NCI-H69 (cell line): ENCODE measurements around the gene DEDD2.
"Not testable (repeated sequence)": the region's sequence is repeated elsewhere in the genome, so short reads cannot be mapped to it uniquely, and the experiment has no call there.

Source experiments
- DNase-seq: peaks from one replicate; lab custom pipeline; 2025; lab: John Stamatoyannopoulos, UW

Gene DEDD2

DNA sequence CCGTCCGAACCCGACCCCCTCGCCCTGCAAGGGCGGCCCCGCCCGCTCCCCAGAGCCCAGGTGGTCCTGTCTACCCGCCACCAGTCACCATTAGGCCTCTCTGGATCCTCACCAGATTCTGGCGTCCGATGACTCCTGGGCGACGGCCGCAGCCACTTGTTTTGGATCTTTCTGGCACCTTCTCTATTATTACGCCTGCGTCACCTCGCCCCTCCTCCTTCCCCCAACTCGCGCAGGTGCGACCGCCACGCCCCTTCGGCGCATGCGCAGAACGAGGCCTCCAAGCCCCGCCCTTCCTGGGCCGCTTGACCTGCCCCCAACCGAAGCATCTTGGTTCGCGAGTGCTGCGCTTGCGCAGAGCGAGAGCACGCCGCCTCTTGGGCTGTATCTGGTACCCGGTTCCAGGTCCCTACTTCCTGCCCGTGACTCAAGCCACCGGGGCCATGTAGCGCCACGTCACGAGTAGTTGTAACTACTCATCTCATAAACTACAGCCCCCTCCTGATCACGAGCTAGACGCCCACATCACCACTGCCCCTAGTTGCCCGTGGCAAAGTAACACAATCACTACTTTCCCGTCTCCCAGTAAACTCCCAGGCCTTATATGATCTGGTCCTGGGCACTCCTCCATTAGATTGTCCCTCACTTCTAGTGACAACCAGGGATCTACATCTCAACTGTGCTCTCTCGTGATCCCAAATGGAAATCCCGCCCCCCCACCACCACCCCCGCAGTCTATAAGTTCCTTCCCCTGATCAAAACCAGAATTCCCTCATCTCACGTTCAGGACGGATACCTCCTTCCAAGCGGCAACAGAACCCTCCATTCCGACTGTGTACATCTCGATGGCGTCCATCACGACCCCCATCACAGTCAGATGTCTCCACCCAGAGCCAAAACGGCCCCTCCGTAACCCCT, at the start of gene DEDD2:
Gene DEDD2, minus strand, starts transcription at position 158 of the 918 bp plus-strand sequence. CDS start 670 bp downstream, outside the sequence.
- peak; percentile 98 for DNase-seq

DNA sequence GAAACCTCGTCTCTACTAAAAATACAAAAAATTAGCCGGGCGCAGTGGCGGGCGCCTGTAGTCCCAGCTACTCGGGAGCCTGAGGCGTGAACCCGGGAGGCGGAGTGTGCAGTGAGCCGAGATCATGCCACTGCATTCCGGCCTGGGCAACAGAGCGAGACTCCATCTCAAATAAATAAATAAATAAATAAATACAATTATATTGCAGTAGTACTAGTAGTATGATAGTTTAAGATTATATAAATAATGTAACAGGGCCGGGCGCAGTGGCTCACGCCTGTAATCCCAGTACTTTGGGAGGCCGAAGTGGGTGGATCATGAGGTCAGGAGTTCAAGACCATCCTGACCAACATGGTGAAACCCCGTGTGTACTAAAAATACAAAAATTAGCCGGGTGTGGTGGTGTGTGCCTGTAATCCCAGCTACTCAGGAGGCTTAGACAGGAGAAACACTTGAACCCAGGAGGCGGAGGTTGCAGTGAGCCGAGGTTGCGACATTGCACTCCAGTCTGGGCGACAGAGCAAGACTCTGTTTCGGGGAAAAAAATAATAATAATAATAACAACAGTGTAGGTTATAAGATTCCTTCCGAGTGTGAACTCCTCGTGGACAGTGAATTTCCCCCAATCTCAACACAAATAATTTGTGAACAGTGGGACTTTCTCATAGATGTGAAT, 49.6 kb upstream of the DEDD2 start:
- DNase-seq: not testable (repeated sequence)

- DNase-seq: not testable (repeated sequence)
Observed at GRCh38 chr19:42266105-42266504, 48.6 kb upstream of the DEDD2 start.

- no peak for DNase-seq
Observed at GRCh38 chr19:42261763-42262162, 44.3 kb upstream of the DEDD2 start.

DNA sequence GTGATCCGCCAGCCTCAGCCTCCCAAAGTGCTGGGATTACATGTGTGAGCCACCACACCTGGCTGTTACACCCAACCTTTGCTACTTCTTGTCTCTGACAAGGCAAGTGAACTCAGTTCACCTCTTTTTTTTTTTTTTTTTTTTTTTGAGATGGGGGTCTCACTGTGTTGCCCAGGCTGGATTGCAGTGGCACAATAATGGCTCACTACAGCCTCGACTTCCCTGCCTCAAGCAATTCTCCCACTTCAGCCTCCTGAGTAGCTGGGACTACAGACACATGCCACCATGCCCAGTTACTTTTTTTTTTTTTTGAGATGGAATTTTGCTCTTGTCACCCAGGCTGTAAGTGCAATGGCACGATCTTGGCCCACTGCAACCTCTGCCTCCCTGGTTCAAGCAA, 40.4 kb upstream of the DEDD2 start:
- not testable (repeated sequence) for DNase-seq

- DNase-seq: peak; percentile 78
Observed at GRCh38 chr19:42255766-42256745, 38.6 kb upstream of the DEDD2 start.

DNA sequence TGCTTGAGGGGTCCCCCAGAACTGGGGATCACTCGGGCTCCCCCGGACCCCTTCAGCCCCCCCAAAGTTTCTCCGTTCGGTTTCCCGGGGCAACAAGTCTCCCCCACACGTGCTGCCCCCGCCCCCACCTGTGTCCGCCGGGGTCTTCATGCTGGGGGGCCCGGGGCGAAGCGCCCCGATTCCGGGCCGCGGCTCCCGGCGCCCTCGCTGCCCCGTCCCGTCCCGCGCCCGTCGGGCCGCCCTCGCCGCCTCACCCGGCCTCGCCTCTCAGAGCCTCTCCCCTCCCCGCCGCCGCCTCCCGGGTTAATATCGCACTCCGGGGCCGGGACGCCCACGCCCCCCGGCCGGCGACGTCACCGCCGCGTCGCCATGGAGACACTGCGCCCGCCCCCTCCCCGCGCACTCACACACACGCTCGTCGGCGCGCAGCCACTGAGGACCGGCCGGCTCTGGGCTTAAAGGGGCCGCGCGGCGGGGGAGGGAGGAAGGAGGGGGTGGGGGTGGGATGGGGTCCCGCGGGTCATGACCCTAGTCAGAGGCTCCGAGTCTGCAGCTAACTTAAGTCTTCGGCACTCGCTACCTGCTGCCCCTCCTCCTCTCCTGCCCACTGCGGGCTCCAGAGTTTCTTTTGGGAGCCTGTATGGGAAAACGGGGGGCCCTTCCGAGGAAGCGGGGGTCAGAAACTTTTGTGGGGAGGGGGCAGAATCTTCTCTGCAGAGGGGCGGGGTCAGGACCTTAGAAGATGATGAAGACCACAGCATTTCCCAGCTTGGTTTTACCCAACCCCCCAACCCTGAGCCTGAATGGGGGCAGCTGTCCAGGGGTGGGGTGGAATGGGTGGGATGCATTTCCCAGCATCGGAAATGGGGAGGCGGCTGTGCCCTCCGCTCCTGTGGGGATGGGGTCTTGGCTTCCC, 37.6 kb upstream of the DEDD2 start, which contains the start of gene ERF:
Gene ERF, minus strand, starts transcription at position 279 of the 916 bp plus-strand sequence. Its CDS starts 129 bp downstream, at position 150.
- peak; percentile 97 for DNase-seq

DNA sequence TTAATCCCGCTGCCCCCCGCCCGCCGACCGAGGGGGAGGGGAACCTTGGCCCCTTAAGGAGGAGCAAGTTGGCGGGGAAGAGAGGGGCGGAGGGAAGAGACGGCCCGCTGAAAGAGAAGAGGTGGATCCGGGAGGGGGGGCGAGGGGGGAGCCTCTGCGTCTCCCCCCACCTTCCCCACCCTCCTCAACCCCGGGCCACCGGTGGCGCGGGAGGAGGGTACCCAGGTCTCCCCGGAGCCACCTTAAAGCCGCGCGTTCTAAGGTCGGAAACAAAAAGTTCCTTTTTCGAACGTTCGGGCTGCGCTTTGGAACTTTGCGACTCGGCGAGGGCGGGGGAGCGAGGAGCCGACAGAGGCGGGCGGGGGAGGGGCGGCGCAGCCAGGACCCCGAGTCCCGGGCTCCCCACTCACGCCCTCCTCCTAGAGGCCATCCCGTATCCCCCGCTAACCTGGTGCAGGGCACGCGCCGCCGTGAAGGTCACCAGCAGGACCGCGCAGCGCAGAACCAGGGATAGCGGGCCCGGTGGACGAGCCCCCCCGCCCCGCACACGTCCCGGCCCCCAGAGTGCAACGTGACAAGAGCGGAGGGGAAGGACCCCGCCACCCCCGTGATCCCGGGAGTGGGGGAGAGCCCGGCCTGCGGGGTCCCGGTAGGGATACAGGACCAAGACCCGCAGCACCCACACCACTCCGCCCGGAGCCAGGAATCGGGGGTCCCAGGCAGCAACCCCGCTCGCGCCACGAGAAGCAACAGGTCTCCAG, 36.8 kb upstream of the DEDD2 start:
- peak; percentile 89 for DNase-seq

DNA sequence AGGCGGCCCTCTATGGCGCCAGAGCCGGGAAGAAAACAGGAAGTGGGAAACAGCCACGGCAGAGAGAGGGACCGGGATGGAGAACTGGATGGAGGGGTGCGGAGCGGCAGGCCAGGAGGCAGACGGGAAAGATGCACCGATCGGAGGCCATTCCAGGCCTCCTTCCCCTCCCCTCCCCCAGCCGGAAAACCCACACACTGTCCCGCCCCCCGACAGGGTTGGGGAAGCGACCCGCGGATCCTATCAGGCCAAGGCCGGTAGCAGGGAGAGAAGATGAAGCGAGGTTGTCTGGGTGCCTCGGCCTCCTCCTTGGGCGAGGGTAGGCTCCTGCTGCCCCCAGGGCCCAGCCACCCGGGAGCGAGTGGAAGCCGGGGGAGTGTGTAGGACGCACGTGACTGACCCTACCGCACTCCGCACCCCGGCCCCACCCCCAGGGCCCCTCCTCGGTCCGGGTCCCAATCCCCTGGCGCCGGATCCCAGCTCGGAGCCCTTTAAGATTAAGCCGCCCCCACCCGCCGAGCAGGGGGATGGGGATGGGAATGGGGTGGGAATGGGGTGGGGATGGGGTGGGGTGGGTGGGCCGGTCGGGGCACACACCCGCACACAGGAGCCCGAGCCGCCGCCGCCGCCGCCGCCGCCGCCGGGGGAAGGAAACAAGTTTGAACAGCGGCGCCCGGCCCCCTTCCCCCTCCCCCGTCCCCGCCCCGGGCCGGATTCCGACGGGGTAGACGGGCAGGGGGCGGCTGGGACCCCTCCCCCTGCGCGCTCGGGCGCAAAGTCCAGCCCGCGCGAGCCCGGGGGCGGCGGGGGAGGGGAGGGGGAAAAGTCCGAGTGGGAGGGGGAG, 36.0 kb upstream of the DEDD2 start:
- DNase-seq: peak; percentile 87

GRCh38 chr19:42252365-42253244, 35.1 kb upstream of the DEDD2 start:
- DNase-seq: no peak

DNA sequence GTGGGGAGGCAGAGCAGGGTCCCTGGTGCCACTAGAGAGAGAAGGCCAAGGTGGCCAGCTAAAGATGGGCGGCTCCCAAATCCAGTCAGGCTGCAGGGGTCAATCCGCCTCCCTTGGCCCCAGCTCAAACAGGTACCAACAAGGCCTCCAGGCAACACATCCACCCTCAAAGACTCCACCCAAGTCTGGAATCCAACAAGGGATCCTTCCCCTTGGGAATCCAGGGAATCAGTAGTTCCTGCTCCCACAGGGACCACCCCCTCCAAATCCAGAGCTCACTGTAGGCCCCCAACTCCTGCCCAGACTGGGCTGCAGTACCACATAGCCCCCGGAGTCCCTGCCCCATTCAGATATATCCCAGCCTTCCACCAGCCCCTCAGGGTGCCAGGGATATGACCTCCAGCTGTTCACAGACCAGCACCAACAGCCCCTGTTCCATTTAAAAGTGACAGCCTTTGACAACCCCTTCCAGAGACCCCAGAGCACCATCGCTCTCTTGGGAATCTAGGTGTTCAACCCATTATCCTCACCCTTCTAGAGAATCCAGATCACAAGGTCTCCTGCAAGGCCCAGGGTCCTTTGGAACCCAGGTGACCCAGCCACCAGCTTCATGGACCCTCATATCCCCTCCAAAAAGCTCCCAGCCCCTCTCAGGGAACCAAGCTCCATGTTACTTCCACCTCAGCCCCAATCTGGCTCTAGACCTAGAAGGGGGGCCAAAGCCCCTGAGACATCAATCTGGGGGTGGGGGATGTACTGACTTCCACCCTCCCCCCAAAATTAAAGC, 34.3 kb upstream of the DEDD2 start:
- peak; percentile 35 for DNase-seq

- DNase-seq: no peak
Observed at GRCh38 chr19:42250666-42251531, 33.4 kb upstream of the DEDD2 start.

DNA sequence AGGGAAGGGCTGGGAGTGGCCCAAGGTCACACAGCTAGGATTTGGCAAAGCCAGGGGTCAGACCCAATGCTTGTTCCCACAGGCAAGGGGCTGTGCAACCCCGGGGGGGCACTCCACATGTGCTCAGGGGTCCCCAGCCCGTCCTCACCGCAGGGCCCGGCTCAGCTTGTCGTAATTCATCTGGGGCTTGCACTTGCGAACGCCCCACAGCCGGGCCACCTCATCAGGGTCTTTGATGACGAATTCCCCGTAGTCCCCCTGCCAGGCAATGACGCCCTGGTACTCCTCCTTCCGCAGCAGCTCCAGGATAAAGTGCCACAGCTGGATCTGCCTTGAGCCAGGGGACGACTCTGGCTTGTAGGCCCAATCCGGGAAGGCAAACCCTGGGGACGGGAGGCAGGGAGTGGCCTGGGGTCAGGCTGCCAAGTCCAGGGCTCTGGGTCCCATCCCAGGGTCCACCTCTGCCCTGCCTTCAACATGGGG, 32.7 kb upstream of the DEDD2 start:
- DNase-seq: no peak

DNA sequence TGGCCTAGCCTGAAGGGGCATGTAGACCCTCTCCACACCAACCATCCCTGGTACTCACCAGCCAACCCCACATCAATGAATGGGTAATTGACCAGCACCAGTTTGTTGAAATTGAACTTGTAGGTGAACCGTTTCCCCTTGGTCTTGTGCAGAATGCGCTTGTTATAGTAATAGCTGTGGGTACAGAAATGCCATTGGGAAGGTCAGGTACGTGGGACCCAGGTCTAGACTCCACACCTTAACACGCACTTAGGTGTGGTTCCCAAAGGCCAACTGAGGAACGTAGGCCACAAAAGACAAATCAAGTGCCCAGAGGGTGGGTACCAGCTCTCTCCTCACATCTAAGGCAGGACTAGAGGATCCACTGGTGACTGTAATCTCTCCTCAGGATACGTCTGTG, 32.3 kb upstream of the DEDD2 start:
- DNase-seq: no peak

- no peak for DNase-seq
Observed at GRCh38 chr19:42249149-42249750, 31.8 kb upstream of the DEDD2 start.
